GM19438 (cell line): ENCODE data around the gene MAP3K4.

Experiments
- ATAC-seq: cut with Tn5 transposase; IDR thresholded peaks from one replicate; pipeline ENCODE4 v1.9.1; 2021; ENCODE audit warnings: low read depth; ENCODE audit not compliant: unreplicated experiment

MAP3K4 gene

DNA sequence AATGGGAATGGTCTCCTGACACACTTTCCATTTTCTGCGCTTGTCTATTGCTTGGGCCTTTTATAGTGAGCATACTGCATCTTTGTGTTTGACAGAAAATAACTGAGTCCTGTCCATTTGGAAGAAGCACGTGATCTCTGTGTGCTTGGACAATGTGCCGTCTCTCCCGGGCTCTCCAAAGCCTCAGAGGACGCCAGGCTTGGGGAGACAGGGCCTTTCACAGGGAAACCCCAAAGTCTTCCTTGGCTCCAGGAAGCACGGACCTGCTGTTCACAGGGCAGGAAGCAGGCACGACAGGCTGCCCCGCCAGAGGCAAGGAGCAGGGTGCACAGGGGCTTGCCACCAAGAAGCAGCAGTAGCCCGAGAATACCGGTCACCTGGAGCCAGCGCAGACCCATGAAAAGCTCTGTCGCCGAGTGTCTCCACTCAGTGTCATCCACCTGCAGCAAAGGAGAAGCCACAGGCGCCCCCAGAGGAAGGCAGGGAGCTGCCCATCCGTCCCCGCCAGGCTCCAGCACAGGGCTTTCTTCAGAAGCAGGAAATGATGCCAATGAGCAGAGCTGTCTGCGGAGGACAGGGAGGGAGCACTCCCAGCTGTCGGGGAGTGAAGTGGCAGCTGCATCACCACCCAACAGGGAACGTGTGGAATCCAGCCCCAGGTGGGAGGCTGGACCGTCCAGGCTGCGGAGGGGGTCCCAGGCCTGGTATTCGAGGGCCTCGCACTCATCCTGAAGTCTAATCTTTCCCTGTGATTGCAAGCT, 147.2 kb downstream of the MAP3K4 start:
- no peak for ATAC-seq

GRCh38 chr6:161139304-161139765, 147.8 kb downstream of the MAP3K4 start:
- ATAC-seq, result no peak

DNA sequence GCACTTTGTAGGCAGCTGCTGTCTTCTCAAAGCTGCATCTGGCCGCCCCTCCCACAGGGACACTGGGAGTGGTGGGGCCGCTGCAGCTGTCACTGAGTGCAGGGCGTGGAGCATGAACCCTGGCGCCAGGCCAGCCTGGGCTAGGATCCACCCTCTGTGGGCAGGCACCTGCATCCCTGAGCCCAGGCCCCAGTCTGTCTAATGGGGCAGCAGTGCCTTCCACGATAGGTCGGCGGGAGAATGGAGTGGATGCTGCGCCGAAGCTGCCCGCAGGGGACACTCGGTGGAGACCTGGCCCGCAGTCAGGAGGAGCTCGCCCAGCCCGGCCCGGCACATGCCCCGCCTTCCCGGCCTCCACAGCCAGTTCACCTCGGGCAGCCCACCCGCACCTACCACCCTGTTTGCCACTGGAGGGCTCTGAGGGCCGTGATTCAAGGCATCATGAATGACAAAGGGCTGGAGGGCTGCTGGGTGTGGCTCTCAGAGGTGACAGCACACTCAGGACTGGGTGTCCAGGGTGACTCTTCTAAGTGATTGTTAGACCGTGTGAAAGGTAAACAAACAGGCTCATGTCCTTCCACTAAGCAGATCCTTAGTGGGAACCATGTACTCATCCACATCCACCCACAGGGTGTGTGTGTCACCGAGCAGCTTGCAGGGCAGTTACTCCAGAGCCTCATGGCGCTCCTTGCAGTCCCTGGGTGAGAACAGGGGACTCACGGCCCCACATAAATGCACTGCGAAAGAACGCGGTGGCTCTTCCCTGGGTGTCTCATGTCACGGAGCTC, 148.4 kb downstream of the MAP3K4 start:
- no peak for ATAC-seq

GRCh38 chr6:161140554-161140875, 148.9 kb downstream of the MAP3K4 start:
- no peak for ATAC-seq

DNA sequence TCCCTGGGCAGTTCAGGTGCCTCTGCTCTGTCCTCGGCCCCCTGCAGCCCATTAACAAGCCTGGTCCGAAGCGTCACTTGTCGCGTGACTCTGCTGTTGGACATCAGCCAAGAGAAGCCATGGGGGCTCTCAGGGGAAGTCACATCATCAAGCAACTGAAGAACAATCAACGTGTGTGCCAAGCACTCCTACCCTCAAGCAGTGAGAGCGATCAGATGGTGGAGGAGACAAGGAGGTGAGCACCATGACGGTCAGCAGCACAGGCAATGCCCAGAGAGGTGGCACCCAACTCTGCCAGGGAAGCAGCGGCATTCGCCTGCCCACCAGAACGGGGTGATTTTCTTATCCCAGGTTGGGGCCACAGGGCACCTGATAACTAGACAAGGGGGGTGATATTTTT, 149.6 kb downstream of the MAP3K4 start:
- ATAC-seq, result no peak

DNA sequence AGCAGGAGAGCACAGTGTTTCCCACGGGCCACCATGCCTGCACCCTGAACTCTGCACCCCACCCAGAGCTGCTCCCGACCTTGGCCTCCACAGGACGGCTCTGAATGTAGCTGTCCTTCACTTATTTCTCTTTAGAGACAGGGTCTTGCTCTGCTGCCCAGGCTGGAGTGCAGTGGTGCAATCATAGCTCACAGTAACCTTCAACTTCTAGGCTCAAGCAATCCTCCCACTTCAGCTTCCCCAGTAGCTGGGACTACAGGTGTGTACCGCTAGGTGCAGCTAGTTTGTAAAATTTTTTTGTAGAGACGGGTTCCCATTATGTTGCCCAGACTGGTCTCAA, 151.4 kb downstream of the MAP3K4 start:
- ATAC-seq, result no peak

DNA sequence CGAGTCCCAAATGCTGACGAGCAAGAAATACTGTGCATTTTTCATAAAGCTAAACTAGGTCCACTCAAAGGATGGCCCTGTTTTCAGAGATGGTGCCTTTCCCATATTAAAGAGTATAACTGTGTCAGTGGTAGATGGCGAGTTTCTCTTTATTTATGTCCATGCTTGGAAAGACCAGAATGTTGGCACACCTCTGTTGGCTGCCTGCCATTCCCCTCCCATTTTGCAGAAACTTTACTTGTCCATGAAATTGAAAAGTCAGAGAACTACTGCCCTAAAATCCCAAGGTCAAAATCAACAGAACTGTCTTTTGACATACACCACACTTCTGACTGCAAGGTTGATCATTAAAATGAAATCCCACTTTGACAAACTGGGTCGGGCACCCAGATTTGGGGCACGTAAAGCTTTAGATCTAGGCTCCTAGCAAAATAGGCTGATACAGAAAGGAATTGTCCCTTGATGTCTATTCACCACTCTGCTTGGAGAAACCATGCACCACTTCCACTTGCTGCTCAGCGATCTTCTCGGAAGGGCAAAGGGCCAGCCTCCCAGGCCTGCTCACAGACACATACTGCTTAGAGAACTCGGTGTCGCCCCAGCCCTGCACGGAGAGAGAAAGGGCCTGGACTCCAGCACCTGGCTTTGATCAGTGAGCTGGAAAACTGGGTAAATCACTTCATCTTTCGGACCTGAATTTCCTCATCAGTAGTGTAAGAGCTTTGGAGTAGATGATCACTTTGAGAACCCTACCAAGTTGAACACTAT, 152.3 kb downstream of the MAP3K4 start:
- no peak for ATAC-seq

- ATAC-seq, result no peak
Measured at GRCh38 chr6:161150136-161150535, 158.6 kb downstream of the MAP3K4 start.

DNA sequence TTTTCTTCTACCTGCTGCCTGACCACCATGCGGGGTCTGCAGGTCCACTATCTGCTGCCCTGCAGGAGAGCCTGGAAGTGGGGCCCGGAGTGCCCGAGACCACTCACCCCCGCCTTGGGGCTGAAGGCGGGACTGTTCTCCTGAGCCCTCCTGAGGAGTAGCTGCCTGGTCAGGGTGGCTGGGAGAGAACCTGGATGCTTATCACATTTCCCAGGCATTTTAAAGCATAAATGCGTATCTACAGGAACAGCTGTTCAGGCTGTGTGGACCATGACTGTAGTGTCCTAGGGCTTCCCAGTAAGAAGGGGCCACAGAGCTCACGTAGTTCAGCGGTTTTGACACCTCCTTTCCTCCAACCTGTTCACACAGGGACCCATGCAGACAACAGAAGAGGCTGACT, 159.0 kb downstream of the MAP3K4 start:
- ATAC-seq, result no peak

DNA sequence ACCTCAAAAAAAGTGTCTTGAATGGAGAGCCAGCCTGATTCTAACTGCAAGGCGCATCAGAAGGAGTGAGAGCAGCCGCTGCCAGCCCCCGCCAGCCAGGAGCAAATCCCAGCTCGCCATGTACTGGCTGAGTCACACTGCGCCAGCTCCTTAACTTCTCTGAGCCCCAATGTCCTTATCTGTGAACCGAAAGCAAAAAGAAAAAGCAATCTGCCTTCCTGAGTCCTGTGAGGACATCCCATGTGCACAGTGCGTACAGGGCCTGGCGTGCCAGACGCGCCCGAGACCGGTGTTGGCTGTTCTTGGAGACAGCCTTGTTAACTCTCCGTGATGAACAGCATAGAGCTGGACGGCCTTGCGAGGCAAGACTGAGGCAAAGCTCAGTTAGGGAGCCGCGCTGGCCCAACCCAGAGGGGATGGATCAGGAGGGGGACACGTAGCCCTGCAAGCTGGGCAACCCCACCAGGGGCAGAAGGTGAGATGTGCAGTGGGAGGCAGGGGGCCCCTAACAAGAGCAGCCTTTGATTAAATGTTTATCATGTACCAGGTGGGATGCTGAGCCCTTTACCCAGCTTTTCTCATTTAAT, 159.6 kb downstream of the MAP3K4 start:
- no peak for ATAC-seq

- no peak for ATAC-seq
Measured at GRCh38 chr6:161151660-161152526, 160.3 kb downstream of the MAP3K4 start.

DNA sequence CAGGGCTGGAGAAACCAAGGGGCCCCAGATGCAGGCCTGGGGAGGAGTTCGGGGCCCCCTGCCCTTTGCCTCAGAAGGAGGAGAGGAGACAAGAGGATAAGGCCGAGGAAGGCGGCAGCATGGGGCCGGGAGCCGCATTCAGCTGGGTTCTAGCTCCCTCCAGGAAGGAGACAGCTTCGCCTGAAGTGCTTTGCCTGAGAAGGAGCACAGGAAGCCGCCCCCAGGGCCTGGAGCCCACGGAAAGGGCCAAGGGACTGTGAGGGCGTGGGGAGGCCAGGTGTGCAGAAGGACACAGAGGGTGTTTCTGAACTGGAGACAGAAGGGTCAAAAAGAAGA, 160.9 kb downstream of the MAP3K4 start:
- ATAC-seq, result no peak

GRCh38 chr6:161152907-161153662, 161.5 kb downstream of the MAP3K4 start:
- no peak for ATAC-seq

- ATAC-seq, result no peak
Measured at GRCh38 chr6:161153725-161154124, 162.2 kb downstream of the MAP3K4 start.

DNA sequence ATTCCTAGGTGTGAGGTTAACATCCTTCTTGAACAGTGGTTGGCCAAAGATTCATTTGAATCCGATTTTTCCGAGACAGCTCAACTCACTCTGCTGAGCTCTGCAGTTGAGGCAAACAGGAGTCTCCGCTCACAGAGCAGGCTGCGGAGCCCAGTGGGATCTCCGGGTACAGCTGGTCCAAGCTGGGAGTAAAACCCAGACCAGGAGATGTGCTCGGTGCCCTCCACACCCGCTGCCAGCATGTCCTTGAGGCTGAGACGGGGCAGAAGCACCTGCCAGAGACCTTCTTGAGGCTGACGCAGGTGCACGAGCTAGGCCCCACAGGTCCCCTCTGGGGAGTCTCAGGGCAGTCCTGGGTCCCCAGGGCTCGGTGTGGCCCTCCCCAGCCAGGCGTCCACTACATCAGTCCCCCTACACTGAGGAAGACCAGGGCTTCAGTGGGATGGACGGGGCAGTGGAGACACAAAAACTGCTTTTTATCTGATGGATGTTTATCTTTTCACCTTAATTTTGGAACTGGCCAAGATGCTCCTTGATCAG, 163.3 kb downstream of the MAP3K4 start:
- no peak for ATAC-seq

DNA sequence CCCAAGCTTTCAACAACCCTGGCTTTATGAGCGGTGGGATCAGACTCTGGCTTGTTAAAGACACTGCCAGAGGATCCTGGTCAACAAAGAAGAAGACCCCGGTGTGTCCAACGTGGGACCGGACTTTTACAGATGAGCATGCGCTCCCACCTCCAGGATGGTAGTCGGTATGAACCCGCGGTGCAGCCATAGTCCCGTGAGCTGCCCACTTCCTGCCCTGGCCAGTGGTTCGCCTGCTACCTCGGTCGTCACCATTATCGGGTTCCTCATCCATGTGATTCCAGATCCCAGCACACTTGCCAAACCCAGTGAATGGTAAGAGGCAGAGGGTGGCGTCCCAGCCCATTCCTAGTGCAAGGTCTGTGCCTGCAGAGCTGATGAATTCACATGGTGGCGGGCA, 169.6 kb downstream of the MAP3K4 start:
- no peak for ATAC-seq

- ATAC-seq, result no peak
Measured at GRCh38 chr6:161161889-161162624, 170.5 kb downstream of the MAP3K4 start.

- ATAC-seq, result no peak
Measured at GRCh38 chr6:161162722-161163121, 171.2 kb downstream of the MAP3K4 start.
